SH-SY5Y (cell line): Measurements from ENCODE around the gene KRT39.

ENCODE experiments used
- GATA2 ChIP-seq: IDR thresholded peaks from 2 replicates; pipeline ENCODE4 v1.6.1; 2011; ENCODE audit warnings: mild to moderate bottlenecking, low read depth, low read length
- GATA3 ChIP-seq: IDR thresholded peaks from 2 replicates; pipeline ENCODE4 v1.6.1; 2011; ENCODE audit warnings: low read depth, mild to moderate bottlenecking, low read length, moderate library complexity

DNA sequence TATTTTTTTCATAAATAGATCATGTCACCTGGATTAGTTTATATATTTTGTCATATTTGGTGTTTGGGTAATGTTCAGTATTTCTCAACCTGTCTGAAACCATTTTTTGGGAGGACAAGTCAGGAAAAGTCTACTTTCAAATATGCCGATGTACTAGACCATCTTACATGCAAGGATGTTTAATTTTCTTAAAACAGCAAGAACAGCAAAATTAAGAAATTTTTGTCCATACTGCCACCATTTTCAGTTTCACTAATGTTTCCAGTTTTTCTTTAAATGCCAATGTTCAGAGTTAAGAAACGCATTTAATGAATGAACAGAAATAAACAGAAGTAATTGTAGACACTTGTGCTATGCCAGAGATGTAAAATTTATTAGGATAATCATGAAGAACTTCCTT, 26.3 kb upstream of the KRT39 start:
- TF ChIP-seq GATA2 = no peak
- no peak for TF ChIP-seq GATA3
